NCI-H510A treated with DMSO at 0.1 percent for 48 hours (cell line): Measurements from ENCODE around the gene CLEC17A.
A peak's percentile ranks its signal among the peaks of the same experiment; 100 is the strongest.
"Not testable (repeated sequence)": the region's sequence is repeated elsewhere in the genome, so short reads cannot be mapped to it uniquely, and the experiment has no call there.

Experiments used
- DNase-seq: peaks from one replicate; lab custom pipeline; 2025; lab: John Stamatoyannopoulos, UW

CLEC17A gene, protein sequence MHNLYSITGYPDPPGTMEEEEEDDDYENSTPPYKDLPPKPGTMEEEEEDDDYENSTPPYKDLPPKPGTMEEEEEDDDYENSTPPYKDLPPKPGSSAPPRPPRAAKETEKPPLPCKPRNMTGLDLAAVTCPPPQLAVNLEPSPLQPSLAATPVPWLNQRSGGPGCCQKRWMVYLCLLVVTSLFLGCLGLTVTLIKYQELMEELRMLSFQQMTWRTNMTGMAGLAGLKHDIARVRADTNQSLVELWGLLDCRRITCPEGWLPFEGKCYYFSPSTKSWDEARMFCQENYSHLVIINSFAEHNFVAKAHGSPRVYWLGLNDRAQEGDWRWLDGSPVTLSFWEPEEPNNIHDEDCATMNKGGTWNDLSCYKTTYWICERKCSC

DNA sequence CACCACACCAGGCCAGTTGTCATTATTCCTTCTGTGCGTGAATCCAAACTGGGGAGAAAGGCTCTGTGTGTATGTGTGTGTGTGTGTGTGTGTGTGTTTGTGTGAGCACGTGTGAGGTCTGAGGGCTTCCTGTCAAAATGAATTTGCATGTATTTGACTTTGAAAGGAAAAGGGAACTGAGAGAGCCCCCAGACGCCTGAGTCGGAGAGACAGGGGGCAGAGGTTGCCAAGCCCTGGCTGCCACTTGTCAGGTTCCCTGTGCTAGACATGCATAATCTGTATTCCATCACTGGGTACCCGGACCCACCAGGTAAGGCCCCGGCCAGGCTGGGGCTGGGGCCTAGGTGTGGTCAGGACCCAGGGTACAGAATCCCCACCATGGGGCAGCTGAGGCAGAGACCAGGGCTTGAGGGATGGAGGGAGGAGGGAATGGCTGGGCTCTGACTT, at the start of gene CLEC17A:
CLEC17A (plus strand) TSS at position 191 of the 447 bp plus-strand sequence; CDS start at position 268, 77 bp downstream.
- no peak for DNase-seq

DNA sequence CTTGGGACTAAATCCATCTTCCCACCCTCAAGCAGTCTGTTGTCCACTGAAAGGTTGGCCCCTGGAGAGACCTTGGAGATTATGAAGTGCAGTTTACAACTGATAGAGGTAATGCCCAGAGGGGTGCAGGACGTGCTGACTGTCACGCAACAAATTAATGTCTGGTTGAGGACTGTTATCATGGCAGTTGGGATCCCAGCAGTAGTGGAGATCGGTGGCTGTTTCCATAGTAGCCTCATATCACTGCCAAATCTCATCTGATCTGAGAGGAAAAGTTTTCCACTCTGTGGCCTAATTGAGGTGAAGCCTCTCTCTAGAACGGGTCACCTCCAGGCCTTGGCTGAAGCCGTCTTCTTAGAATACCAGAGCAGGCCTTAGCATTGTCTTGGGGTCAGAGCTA, 49.4 kb upstream of the CLEC17A start:
- no peak for DNase-seq

DNA sequence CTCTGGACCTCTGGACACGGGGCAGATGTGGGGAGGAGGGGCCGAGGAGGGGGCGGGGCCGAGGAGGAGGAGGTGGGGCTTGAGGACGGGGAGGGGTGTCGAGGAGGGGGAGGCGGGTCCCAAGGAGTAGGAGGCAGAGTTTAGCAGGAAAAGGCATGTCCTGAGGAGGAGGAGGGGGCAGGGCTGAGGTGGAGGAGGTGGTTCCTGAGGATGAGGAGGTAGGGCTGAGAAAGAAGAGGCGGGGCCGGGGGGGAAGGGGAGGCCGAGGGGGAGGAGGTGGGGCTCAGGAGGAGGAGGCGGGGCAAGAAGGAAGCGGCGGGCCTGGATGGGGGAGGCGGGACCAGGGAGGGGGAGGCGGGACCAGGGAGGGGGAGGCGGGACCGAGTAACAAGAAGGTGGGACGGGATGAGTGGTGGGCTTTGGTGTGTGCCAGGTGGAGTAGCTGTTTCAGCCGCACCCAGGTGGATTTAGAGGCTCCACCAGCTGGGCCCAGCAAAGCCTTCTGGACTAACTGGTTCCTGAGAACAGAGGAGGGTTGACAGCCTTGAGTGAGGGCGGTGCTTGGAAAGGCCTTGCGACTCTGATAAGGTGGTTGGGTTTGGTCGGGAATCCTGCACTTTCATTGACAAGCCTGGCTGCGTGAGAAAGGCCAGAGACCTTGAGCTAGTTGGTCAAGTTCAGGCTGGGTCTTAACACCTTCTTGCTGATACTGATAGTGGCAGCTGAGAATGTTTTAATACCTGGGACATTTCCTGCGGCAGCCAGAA, 45.8 kb upstream of the CLEC17A start:
- DNase-seq, result no peak

DNA sequence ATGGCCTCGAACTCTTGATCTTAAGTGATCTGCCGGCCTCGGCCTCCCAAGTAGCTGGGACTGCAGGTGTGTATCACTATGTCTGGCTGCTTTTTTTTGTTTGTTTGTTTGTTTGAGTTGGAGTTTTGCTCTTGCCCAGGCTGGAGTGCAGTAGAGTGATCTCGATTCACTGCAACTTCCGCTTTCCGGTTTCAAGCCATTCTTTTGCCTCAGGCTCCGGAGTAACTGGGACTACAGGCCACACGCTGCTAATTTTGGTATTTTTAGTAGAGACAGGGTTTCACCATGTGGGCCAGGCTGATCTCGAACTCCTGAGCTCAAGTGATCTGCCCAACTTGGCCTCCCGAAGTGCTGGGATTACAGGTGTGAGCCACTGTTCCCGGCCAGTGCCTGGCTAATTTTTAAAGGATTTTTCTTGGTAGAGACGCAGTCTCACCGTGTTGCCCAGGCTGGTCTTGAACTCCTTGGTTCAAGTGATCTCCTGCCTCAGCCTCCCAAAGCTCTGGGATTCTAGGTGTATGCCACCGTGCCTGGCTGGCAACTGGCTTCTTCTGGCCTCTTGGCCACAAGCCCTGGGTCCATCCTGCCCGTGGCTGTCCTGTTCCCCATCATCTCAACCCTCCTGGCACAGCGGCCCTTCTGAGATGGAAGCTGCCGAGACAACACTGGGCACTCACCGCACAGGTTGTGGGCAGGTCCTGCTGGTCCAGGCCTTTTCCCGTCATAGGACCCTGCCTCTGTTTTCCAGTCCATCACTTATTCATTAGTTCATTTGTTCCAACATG, 42.0 kb upstream of the CLEC17A start:
- no peak for DNase-seq

DNA sequence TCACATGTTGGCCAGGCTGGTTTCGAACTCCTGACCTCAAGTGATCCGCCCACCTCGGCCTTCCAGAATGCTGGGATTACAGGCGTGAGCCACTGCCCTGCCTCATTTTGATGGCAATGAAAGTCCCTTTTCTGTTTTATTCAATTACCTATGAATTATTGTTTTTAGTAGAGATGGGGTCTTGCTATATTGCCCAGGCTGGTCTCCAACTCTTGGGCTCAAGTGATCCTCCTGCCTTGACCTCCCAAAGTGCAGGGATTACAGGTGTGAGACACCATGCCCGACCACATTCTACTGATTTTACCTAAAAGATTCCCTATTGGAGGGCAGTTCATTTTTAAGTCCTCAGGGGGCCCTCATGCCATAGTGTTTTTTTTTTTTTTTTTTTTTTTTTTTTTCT, 40.9 kb upstream of the CLEC17A start:
- not testable (repeated sequence) for DNase-seq

DNA sequence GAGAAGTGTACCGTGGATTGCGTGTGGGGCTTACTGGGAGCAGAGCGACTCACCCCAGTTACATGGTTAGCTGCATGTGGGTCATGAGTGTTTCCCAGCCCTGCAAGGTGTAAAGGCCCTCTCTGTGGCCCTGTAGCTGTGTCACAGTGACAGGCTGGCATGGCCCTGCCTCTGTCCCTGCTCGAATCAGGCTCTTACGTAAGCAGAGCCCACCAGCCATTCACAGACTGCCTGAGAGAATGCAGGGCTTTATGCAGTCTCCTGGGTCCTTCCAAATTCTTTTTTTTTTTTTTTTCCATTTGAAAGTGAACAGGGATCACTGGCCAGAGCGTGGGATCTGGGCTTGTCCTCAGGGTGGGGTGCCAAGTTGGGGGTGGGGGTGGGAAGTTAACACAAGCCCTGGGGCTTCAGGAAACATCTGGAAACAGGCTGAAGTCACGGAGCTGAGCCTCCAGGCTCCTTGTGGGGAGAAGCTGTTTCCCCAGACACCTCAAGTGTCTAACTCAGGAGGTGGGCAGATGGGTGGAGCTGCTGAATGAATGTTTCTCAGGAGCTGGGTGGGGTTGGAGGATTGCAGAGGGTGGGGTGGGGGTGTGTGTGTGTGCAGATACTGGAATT, 40.1 kb upstream of the CLEC17A start:
- no peak for DNase-seq

DNA sequence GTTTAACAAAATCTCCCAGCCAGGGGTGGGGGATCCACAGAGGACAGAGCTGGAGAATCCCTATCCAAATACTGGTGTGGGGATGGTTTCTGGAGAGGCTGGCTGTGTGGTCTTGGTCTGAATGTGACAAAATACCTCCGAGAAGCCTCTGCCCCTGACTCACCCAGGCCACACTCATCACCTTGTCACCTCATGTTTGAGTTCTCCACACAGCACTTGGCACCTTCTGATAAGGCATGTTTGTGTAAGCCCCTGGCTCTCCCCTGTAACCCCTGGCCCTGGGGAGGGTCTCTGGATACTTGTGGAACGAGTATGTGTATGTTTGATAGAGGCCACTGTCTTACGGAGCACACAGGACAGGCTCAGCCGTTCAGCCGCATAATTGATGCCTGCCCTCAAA, 38.8 kb upstream of the CLEC17A start:
- DNase-seq, result no peak

DNA sequence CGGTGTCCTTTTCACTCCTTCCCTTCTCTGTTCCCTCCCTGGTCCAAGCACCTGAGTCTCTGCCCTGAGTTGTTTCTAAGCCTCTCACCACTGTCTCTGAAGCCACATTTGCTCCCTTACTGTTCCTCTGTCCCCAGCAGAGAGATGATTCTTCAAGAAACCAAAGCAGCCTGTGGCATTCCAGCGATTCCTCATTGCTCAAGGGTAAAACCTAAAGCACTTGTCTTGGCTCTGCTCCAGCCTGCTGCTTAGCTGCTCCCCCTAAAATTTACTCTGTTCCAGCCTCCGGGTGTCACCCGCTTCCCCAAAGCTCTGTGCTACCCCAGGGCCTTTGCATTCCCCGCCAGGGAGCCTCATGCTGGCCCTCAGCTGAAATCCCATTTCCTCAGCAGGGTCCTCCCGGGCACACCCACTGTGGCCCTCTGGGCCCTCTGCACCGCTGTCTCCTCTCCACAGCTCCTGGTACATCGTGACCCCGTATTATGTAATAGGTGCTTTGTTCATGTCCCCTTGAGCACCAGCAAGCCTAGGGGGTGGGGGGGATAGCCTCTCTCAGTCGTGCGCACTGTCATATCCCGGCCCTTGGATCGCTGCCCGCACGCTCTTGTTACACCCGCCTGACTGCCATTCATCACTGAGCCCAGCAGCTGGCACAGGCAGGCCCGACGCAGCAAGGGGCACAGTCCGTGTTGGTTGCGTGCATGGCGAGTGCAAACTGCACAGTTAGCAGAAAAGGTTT, 37.7 kb upstream of the CLEC17A start:
- peak; percentile 91 for DNase-seq

DNA sequence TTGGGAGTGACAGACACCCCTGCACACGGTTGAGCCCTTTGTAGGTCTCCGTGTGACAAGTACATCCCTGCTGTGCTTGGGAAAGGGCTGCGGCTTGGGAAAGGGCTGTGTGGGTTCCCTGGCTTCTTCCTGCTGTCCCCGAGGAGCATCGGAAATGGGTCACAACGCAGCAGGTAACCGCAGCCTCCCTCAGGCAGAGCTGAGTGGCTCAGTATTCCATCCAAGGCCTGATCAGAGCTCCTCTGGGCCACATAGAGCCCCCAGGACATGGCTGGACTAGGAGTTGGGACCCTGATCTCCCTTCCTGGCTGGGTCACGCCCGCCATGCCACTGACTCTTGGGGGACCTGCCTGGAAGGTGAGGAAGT, 37.2 kb upstream of the CLEC17A start:
- no peak for DNase-seq

DNA sequence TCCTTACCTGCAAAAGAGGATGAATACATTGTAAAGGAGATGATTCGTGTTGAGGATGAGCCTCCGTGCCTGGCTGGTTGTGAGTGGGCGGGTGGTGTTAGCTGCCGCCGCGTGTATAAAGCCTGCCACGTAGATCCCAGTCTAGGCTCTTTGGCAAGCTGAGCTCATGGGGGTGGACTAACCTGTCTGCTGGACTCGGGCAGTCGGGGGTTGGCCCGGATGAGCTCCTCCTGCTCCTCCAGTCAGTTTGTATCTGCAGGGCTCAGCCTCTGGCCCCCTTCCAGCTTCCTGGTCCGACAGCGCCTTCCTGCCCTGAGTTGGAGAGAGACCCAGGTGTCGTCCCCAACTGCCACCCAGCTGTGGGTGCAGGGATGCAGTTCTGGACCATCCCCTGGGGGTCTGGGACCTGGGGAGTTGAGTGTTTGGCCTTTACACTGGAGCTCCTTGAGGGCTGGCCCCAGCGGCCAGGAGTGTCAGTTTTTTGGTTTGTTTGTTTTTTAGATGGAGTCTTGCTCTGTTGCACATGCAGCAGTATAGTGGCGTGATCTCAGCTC, 32.6 kb upstream of the CLEC17A start:
- DNase-seq, result peak; percentile 37

DNA sequence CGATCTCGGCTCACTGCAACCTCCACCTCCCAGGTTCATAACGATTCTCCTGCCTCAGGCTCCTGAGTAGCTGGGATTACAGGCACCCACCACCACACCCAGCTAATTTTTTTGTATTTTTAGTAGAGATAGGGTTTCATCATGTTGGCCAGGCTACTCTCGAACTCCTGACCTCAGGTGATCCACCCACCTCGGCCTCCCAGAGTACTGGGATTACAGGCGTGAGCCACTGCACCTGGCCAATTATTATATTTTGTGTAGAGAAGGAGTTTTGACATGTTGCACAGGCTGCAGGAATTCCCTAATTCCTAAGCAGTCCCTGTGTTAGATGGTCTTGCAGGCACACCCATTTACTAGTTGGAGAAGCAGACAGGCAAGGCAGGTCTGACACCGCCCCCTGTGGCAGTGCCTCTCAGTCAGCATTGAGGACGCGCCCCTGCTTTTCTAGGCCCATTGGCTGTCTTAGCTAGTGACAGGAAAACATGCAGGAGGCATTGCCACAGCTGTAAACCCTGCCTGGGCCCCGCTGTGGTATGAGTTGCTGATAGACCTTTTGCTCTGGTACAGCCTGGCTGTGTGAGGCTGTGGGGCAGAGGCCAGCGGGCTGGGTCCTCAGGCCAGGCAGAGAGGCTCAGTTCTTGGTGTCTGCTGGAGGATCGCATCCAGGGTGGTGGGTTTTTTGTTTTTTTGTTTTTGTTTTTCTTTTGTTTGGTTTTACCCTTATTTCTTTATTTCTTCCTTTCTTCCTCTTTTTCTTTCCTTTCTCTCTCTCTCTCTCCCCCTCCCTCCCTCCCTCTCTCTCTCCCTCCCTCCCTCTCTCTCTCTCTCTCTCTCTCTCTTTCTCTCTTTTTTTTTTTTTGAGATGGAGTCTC, 31.5 kb upstream of the CLEC17A start:
- DNase-seq, result not testable (repeated sequence)

DNA sequence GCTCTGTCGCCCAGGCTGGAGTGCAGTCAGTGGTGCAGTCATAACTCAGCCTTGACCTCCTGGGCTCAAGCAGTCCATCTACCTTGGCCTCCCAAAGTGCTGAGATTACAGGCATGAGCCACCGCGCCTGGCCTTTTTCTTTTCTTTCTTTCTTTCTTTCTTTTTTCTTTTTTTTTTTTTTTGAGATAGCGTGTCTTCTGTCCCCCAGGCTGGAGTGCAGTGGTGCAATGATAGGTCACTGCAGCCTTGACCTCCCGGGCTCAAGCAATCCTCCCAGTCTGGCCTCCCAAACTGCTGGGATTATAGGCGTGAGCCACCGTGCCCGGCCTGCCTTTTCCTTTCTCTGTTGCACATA, 30.9 kb upstream of the CLEC17A start:
- not testable (repeated sequence) for DNase-seq

DNA sequence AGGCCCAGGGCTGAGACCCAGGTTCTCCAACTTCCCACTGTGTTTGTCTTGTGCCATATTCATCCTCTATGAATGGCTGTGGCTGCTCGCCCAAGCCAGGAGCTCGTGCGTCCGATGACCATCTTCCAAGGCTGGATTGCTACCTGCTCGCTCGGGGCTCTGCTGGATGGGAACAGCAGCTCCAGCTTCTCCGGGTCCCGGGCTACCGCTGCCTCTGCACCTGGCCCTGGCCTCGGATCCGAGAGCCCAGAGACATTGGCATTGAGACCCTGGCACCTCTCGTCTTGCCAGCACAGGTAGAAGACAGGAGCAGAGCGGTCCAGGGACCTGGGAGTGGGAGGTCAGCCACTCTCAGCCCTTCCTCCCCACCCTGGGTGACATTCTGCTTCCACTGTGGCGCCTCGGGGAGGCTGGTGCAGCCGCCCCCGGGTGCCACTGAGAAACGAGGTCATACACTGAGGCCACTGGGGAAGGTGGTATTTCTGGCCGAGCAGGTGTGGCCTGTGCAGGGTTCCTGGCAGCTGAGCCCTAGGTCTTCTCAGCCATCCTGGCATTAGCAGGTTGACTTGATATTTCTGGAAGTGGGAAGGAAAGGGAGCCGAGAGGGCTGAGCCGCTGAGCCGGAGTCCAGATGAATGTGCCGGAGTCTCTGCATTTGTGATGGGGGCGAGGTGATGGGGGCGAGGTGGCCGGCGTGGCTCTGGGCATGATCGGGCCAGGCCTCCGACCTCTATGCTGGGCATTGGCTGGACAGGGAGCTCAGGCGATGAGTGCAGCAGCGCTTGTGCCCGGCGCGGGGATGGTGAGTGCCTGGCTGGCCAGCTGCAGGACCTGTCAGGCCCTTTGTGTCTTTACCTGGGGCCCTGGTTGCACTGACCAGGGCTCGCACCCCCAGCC, 29.6 kb upstream of the CLEC17A start:
- no peak for DNase-seq

DNA sequence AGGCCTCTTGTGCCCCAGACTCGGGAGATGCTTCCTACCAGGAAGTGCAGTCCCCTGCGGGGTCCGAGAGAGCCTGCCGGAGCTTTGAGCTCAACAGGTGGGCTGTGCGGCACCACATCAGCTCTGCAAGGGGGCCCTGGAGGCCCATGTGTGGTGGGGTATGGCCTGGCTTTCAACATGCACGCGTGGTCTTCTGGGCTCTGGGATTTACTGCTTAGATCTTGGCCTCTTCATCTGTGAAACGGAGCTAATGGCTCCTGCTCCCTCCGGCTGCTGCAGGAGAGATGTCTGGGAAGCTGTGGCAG, 29.0 kb upstream of the CLEC17A start:
- DNase-seq, result no peak

DNA sequence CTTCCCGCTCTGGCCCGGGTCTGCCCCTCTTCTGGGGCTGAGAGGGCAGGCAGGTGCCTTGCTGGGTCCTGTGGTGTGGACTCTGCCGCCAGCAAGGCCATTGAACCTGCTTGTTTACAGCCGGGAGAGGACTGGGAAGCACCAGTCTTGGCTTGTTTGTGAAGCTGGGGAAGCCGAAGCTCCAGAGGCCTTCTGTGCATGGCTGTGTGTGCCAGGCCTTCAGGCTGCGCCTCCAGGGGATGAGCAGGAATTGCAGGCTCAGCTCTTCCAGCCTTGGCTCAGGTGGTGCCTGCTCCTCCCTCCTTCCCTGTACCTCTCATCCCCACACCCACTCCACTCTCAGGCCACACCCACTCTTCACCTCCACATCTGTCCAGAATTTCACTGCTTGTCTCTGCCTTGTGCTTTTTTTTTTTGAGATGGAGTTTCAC, 28.5 kb upstream of the CLEC17A start:
- DNase-seq, result peak; percentile 92

DNA sequence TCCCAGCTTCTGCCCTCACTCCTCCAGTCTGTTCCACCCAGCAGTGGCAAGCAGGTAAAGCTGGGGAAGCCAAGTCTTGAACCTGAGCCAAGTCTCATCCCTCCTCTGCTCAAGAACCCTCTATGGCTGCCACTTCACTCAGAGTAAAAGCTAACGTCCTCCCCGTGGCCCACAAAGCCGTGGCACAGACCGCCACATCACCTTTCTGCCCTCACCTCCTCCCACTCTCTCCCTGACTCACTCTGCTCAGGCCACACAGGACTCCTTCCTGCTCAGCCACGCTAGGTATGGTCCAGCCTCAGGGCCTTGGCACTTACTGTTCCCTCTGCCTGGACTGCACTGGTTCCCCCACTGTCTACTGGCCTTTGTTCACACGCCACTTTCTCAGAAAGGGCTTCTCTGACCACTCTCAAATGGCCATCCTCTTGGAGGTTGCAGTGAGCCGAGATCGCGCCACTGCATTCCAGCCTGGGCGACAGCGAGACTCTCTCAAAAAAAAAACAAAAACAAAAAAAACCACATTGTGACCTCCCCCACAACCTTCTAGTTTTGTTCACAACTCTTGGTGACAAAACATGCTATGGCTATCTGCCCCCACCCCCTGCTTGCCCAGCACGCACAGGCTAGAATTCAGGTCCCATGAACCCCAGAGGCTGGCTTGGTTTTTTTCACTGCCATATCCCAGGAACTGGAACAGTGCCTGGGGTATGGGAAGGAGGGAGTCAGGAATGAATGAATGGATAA, 26.8 kb upstream of the CLEC17A start:
- DNase-seq, result no peak

DNA sequence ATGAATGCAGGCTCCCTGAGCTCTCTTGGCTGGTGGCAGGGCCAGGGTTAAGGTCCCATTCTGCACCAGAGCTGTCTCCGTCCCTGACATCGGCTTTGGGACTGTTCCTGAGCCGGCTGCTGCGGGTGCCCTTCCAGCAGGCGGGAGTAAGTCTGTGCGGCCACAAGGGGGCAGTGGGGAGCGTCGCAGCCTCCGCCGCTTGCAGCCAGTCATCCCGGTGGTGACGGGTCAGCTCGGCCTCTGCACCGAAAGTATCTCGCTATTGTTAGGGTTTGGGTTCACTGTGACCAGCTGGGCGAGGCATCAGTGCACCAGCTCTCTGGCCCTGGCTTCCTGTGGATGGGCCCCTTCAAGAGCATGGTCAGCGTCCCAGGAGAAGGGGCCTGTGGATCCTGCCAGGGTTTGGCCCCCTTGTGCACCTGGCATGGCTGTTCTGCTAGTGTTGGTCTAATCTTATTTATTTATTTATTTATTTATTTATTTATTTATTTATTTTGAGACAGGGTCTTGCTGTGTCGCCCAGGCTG, 26.2 kb upstream of the CLEC17A start:
- peak; percentile 51 for DNase-seq

DNA sequence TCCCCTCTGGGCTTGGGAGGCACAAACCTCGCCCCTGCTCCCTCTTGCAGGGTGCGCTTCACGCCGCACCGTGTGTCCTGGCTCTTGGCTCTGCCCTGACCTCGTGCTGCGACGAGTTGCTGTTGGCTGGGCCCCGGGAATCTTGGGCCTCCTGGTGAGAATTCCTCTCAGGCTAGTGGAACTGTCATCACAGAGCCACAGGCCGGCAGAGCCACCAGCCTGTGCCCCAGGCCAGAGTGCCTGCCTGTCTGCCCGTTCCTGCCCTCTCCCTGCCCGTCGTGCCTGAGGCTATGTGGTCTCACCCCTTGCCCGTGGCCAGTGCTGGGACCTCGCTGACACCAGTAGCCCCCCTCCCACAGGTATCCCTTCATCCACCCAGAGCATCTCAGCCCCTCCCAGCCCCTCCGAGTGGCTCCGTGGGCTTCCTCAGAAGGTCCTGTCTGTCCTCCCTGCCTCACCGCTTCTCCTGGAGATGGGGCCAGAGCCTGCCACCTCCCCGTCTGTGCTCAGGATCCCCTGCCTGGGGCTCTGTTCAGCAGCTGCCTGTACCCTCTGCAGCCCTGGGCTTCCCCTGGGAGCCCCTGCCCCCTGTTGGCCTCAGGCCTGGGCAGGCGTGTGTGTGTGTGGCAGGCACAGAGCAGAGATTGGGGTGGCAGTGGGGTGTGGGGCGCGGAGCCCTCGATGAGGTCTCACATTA, 24.4 kb upstream of the CLEC17A start:
- DNase-seq, result no peak
